ENCODE data around the gene MBD5. TPM values are rescaled to one million over a fixed set of nuclear protein-coding genes. Genes with fewer than 3 reads are reported as not detected.
A peak's percentile ranks its signal among the peaks of the same experiment; 100 is the strongest.
"Not testable (repeated sequence)": the region's sequence is repeated elsewhere in the genome, so short reads cannot be mapped to it uniquely, and the experiment has no call there.

The MBD5 gene
- polyA plus RNA-seq: 10 to 100 TPM; 10.0 to 19.2 (median 14.3) TPM

GRCh38 chr2:148021059-148021861 is at the start of gene MBD5:
Gene MBD5, plus strand, starts transcription at chr2:148021091.
- Mint-ChIP-seq H3K27me3 (ENCODE audit: low read depth in 3 of 3) (peaks cover 10 to 16% (median 13%) of the 10 kb centered on the region in 3 donors), H3K9me3 (no peaks in the 10 kb centered on the region), H3K36me3 (no peaks in the 10 kb centered on the region), H3K4me1 (peaks cover 57 to 81% of the 10 kb centered on the region in 2 donors), H3K4me3 (peak within 1 kb of the TSS; percentile 97 to 100 (median 99)), H3K27ac (peak within 1 kb of the TSS; percentile 87 to 99 (median 96))
- DNase-seq: peak; percentile 70 to 76 (median 72)

GRCh38 chr2:147976102-147976501 is 44.8 kb upstream of the MBD5 start:
- Mint-ChIP-seq H3K27me3 (ENCODE audit: low read depth in 3 of 3) (no peaks in the 10 kb centered on the region), H3K36me3 (peaks cover 4 to 8% (median 5%) of the 10 kb centered on the region in 3 donors), H3K27ac (peak overlapping the region in 2 of 6 donors; percentile 3 to 21), H3K4me3 (no peak overlapping the region), H3K4me1 (peaks cover 19 to 23% of the 10 kb centered on the region in 2 donors), H3K9me3 (no peaks in the 10 kb centered on the region)
- no peak for DNase-seq

GRCh38 chr2:147977679-147978078 is 43.2 kb upstream of the MBD5 start:
- DNase-seq: no peak
- Mint-ChIP-seq H3K9me3 (no peaks in the 10 kb centered on the region), H3K4me1 (peaks cover 25 to 39% of the 10 kb centered on the region in 2 donors), H3K36me3 (peaks cover 3 to 4% (median 3%) of the 10 kb centered on the region in 3 donors), H3K4me3 (no peak overlapping the region), H3K27me3 (ENCODE audit: low read depth in 3 of 3) (no peaks in the 10 kb centered on the region), H3K27ac (no peak overlapping the region)

- no peak for DNase-seq
- H3K27ac Mint-ChIP-seq: no peak overlapping the region
- H3K9me3 Mint-ChIP-seq: no peaks in the 10 kb centered on the region
- no peak overlapping the region for H3K4me3 Mint-ChIP-seq
- no peaks in the 10 kb centered on the region for H3K27me3 Mint-ChIP-seq (ENCODE audit: low read depth in 3 of 3)
- peaks cover 0 to 4% (median 0%) of the 10 kb centered on the region in 3 donors for H3K36me3 Mint-ChIP-seq
- peaks cover 42 to 72% of the 10 kb centered on the region in 2 donors for H3K4me1 Mint-ChIP-seq
Measured at GRCh38 chr2:147980940-147981528, 39.9 kb upstream of the MBD5 start.

GRCh38 chr2:147989102-147989501 is 31.8 kb upstream of the MBD5 start:
- no peaks in the 10 kb centered on the region for H3K9me3 Mint-ChIP-seq
- H3K4me1 Mint-ChIP-seq: peaks cover 23 to 37% of the 10 kb centered on the region in 2 donors
- no peak for DNase-seq
- peaks cover 0 to 2% (median 1%) of the 10 kb centered on the region in 3 donors for H3K36me3 Mint-ChIP-seq
- H3K27me3 Mint-ChIP-seq (ENCODE audit: low read depth in 3 of 3): no peaks in the 10 kb centered on the region
- H3K27ac Mint-ChIP-seq: no peak overlapping the region
- no peak overlapping the region for H3K4me3 Mint-ChIP-seq

GRCh38 chr2:147989809-147990403 is 31.0 kb upstream of the MBD5 start:
- DNase-seq: peak; percentile 23 to 44 (median 32)
- Mint-ChIP-seq H3K36me3 (peaks cover 0 to 5% (median 5%) of the 10 kb centered on the region in 3 donors), H3K27ac (peak overlapping the region in 2 of 6 donors; percentile 40 to 67)

GRCh38 chr2:147994965-147995364 is 25.9 kb upstream of the MBD5 start:
- DNase-seq; H3K4me3 Mint-ChIP-seq; H3K27me3 Mint-ChIP-seq (ENCODE audit: low read depth in 3 of 3); H3K27ac Mint-ChIP-seq; H3K9me3 Mint-ChIP-seq: not testable (repeated sequence)
- Mint-ChIP-seq H3K36me3 (peaks cover 3 to 15% (median 14%) of the 10 kb centered on the region in 3 donors), H3K4me1 (peaks cover 29 to 48% of the 10 kb centered on the region in 2 donors)

More at GRCh38 chr2:147989809-147990403, 31.0 kb upstream of the MBD5 start:
- no peak overlapping the region for H3K4me3 Mint-ChIP-seq
- no peaks in the 10 kb centered on the region for H3K27me3 Mint-ChIP-seq (ENCODE audit: low read depth in 3 of 3)
- no peaks in the 10 kb centered on the region for H3K9me3 Mint-ChIP-seq
- peaks cover 21 to 32% of the 10 kb centered on the region in 2 donors for H3K4me1 Mint-ChIP-seq

GRCh38 chr2:147996828-147997227 is 24.1 kb upstream of the MBD5 start:
- Mint-ChIP-seq H3K27me3 (ENCODE audit: low read depth in 3 of 3) (peaks cover 0 to 2% (median 0%) of the 10 kb centered on the region in 3 donors), H3K4me1 (peaks cover 35 to 59% of the 10 kb centered on the region in 2 donors), H3K36me3 (peaks cover 7 to 17% (median 15%) of the 10 kb centered on the region in 3 donors), H3K27ac (no peak overlapping the region), H3K4me3 (no peak overlapping the region), H3K9me3 (peaks cover 0 to 4% (median under 1%) of the 10 kb centered on the region in 6 donors)
- DNase-seq: no peak

GRCh38 chr2:147998203-147998602 is 22.7 kb upstream of the MBD5 start:
- DNase-seq: no peak
- Mint-ChIP-seq H3K27me3 (ENCODE audit: low read depth in 3 of 3) (peaks cover 0 to 2% (median 0%) of the 10 kb centered on the region in 3 donors), H3K36me3 (peaks cover 10 to 30% (median 24%) of the 10 kb centered on the region in 3 donors), H3K27ac (peak overlapping the region in 2 of 6 donors; percentile 35 to 47), H3K4me1 (peaks cover 35 to 62% of the 10 kb centered on the region in 2 donors), H3K4me3 (no peak overlapping the region), H3K9me3 (peaks cover 0 to 9% (median 5%) of the 10 kb centered on the region in 6 donors)

GRCh38 chr2:147999126-147999525 is 21.8 kb upstream of the MBD5 start:
- Mint-ChIP-seq H3K27ac (peak overlapping the region in 2 of 6 donors; percentile 12 to 35), H3K9me3 (peaks cover 0 to 11% (median 6%) of the 10 kb centered on the region in 6 donors), H3K27me3 (ENCODE audit: low read depth in 3 of 3) (peaks cover 0 to 2% (median 0%) of the 10 kb centered on the region in 3 donors), H3K4me3 (no peak overlapping the region), H3K4me1 (peaks cover 40 to 68% of the 10 kb centered on the region in 2 donors), H3K36me3 (peaks cover 10 to 36% (median 26%) of the 10 kb centered on the region in 3 donors)
- no peak for DNase-seq

- DNase-seq: no peak
- Mint-ChIP-seq H3K27ac (no peak overlapping the region), H3K27me3 (ENCODE audit: low read depth in 3 of 3) (peaks cover 0 to 2% (median 0%) of the 10 kb centered on the region in 3 donors), H3K9me3 (peaks cover 0 to 11% (median 6%) of the 10 kb centered on the region in 6 donors), H3K4me1 (peaks cover 50 to 75% of the 10 kb centered on the region in 2 donors), H3K4me3 (no peak overlapping the region), H3K36me3 (peaks cover 10 to 41% (median 20%) of the 10 kb centered on the region in 3 donors)
Measured at GRCh38 chr2:148000095-148000494, 20.8 kb upstream of the MBD5 start.

- H3K36me3 Mint-ChIP-seq: peaks cover 7 to 32% (median 12%) of the 10 kb centered on the region in 3 donors
- not testable (repeated sequence) for DNase-seq; H3K27ac Mint-ChIP-seq; H3K4me3 Mint-ChIP-seq; H3K27me3 Mint-ChIP-seq (ENCODE audit: low read depth in 3 of 3)
- H3K4me1 Mint-ChIP-seq: peaks cover 55 to 82% of the 10 kb centered on the region in 2 donors
- H3K9me3 Mint-ChIP-seq: peaks cover 0 to 11% (median 6%) of the 10 kb centered on the region in 6 donors
Measured at GRCh38 chr2:148002420-148002819, 18.5 kb upstream of the MBD5 start.

GRCh38 chr2:148006249-148007007 is 14.5 kb upstream of the MBD5 start:
- Mint-ChIP-seq H3K4me1 (peaks cover 54 to 89% of the 10 kb centered on the region in 2 donors), H3K36me3 (peaks cover 7 to 37% (median 12%) of the 10 kb centered on the region in 3 donors), H3K27ac (no peak overlapping the region), H3K4me3 (no peak overlapping the region), H3K9me3 (peaks cover 0 to 11% (median 6%) of the 10 kb centered on the region in 6 donors), H3K27me3 (ENCODE audit: low read depth in 3 of 3) (peaks cover 0 to 1% (median 0%) of the 10 kb centered on the region in 3 donors)
- DNase-seq: no peak

All from immature natural killer cell (primary cell).